Effector memory CD4-positive, alpha-beta T cell (primary cell): ENCODE results near the gene GSTM1.

Source experiments
- DNase-seq, 3 donors: peaks; one replicate each; pipeline ENCODE4 v3.0.0-alpha.2; 2020
- H3K27ac ChIP-seq: 2 replicates; pipeline ENCODE4 v1.7.0; 2013; ENCODE audit warnings: mild to moderate bottlenecking, low read length, moderate library complexity; ENCODE audit not compliant: insufficient read depth, poor library complexity, severe bottlenecking
- H3K27me3 ChIP-seq: replicated peaks from 2 replicates; pipeline ENCODE4 v1.7.0; 2013; ENCODE audit warnings: mild to moderate bottlenecking, low read length; ENCODE audit not compliant: insufficient read depth, control insufficient read depth, poor library complexity, severe bottlenecking
- H3K36me3 ChIP-seq: 2 replicates; pipeline ENCODE4 v1.7.0; 2013; ENCODE audit warnings: mild to moderate bottlenecking, low read length, moderate library complexity; ENCODE audit not compliant: control insufficient read depth, insufficient read depth
- H3K4me1 ChIP-seq: 2 replicates; pipeline ENCODE4 v1.7.0; 2013; ENCODE audit warnings: low read length, mild to moderate bottlenecking; ENCODE audit not compliant: control insufficient read depth, insufficient read depth, poor library complexity, severe bottlenecking
- H3K4me3 ChIP-seq: 2 replicates; pipeline ENCODE4 v1.7.0; 2013; ENCODE audit warnings: low read length, low read depth, mild to moderate bottlenecking; ENCODE audit not compliant: insufficient read depth, poor library complexity, severe bottlenecking
- H3K9me3 ChIP-seq: 2 replicates; pipeline ENCODE4 v1.7.0; 2013; ENCODE audit warnings: mild to moderate bottlenecking, low read length, moderate library complexity; ENCODE audit not compliant: control insufficient read depth

GSTM1 gene

DNA sequence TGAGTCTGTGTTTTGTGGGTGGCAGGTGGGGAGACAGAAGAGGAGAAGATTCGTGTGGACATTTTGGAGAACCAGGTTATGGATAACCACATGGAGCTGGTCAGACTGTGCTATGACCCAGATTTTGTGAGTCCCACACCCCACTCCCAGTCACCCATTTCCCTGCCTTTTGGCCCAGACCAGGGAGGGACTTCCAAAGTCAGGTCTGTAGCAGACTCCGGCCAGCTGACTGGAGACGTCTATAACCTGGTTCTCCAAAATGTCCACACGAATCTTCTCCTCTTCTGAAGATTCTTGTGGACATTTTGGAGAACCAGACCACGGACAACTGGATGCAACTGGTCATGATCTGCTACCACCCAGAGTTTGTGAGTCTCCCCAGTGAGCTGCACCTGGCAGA, 26.0 kb downstream of the GSTM1 start:
- Histone ChIP-seq H3K9me3 (no peaks in the 10 kb centered on the region), H3K4me3 (no peak overlapping the region), H3K27ac (no peak overlapping the region), H3K4me1 (no peaks in the 10 kb centered on the region), H3K36me3 (no peaks in the 10 kb centered on the region), H3K27me3 (no peaks in the 10 kb centered on the region)
- no peak for DNase-seq

- H3K27ac ChIP-seq: no peak overlapping the region
- no peak overlapping the region for H3K4me3 ChIP-seq
- H3K27me3 ChIP-seq: no peaks in the 10 kb centered on the region
- no peaks in the 10 kb centered on the region for H3K36me3 ChIP-seq
- DNase-seq: no peak
- H3K9me3 ChIP-seq: no peaks in the 10 kb centered on the region
- no peaks in the 10 kb centered on the region for H3K4me1 ChIP-seq
Observed at GRCh38 chr1:109714661-109715372, 27.2 kb downstream of the GSTM1 start.

DNA sequence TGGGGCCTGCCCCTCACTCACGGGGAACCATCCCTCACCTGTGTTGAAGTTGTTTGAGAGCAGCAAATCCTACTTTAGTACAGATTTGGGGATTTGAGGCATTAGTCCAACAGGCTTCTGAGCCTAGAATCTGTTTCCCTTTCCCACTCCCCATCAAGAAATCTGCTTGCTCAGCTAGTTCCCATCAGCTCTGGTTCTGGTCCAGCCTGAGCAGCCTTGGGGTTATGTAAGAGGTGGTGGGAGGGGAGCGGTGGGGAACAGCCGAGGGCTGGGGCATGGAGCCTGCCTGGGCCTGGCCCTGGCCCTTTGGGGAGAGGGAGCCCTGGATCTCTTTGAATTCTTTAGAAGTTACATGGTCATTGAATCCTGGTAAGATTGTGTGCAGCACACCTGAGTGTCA, 28.5 kb downstream of the GSTM1 start:
- no peak for DNase-seq
- Histone ChIP-seq H3K4me3 (no peak overlapping the region), H3K36me3 (no peaks in the 10 kb centered on the region), H3K27ac (no peak overlapping the region), H3K4me1 (no peaks in the 10 kb centered on the region), H3K9me3 (no peaks in the 10 kb centered on the region), H3K27me3 (no peaks in the 10 kb centered on the region)

DNA sequence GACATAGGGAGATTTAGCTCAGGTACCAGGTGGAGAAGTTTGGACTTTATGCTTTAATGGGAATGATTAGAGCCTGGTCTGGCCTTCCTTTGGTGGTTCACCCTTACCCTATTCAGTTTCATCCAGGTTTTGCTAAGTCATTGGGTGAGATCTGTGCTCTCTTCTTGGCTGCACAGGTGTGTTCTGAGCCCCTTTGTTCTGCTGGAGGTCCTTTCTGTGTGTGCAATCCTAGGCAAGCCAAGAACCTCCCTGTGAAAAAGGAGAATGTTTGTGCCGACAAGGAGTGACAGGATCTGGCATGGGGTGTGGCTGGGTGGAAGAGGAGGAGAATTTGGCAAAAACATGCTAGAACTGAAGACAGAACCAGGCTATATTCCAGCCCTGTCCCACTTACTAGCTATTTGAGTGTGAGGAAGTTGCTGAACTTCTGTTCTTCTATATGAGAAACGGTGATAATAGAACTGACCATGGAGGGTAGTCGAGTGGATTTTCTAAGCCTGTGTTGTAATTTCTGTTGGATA, 29.0 kb downstream of the GSTM1 start:
- H3K27me3 ChIP-seq: no peaks in the 10 kb centered on the region
- H3K9me3 ChIP-seq: no peaks in the 10 kb centered on the region
- H3K4me3 ChIP-seq: no peak overlapping the region
- no peak overlapping the region for H3K27ac ChIP-seq
- no peaks in the 10 kb centered on the region for H3K4me1 ChIP-seq
- no peak for DNase-seq
- no peaks in the 10 kb centered on the region for H3K36me3 ChIP-seq

DNA sequence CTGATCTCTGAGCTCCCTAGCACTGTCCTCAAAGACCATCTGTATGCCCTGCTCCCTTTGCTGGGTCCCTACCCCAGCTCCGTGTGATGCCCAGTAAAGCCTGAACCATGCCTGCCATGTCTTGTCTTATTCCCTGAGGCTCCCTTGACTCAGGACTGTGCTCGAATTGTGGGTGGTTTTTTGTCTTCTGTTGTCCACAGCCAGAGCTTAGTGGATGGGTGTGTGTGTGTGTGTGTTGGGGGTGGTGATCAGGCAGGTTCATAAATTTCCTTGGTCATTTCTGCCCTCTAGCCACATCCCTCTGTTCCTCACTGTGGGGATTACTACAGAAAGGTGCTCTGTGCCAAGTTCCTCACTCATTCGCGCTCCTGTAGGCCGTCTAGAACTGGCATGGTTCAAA, 30.1 kb downstream of the GSTM1 start:
- Histone ChIP-seq H3K9me3 (no peaks in the 10 kb centered on the region), H3K27me3 (no peaks in the 10 kb centered on the region), H3K4me3 (no peak overlapping the region), H3K36me3 (no peaks in the 10 kb centered on the region), H3K27ac (no peak overlapping the region), H3K4me1 (no peaks in the 10 kb centered on the region)
- no peak for DNase-seq

- Histone ChIP-seq H3K36me3 (no peaks in the 10 kb centered on the region), H3K4me3 (no peak overlapping the region), H3K9me3 (no peaks in the 10 kb centered on the region), H3K4me1 (no peaks in the 10 kb centered on the region), H3K27ac (no peak overlapping the region), H3K27me3 (no peaks in the 10 kb centered on the region)
- no peak for DNase-seq
Observed at GRCh38 chr1:109718495-109718894, 30.9 kb downstream of the GSTM1 start.

DNA sequence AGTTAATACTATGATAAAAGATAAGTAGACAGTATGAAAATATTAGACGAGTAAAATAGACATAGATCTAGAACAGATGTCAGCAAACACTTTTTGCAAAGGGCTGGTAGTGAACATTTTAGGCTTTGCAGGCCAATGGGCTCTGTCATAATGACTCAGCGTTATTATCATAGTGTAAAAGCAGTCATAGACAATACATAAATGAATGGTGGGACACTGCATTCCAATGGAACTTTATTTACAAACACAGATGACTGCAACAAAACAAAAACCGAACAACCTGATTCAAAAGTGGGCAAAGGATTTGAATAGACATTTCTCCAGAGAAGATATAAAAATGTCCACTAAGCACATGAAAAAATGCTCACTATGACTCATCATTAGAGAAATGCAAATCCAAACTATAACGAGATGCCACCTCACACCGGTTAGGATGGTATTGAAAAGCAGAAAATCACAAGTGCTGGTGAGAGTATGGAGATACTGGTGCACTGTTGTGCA, 31.8 kb downstream of the GSTM1 start:
- no peaks in the 10 kb centered on the region for H3K27me3 ChIP-seq
- DNase-seq: no peak
- no peaks in the 10 kb centered on the region for H3K36me3 ChIP-seq
- H3K4me1 ChIP-seq: no peaks in the 10 kb centered on the region
- H3K4me3 ChIP-seq: no peak overlapping the region
- H3K27ac ChIP-seq: no peak overlapping the region
- no peaks in the 10 kb centered on the region for H3K9me3 ChIP-seq

DNA sequence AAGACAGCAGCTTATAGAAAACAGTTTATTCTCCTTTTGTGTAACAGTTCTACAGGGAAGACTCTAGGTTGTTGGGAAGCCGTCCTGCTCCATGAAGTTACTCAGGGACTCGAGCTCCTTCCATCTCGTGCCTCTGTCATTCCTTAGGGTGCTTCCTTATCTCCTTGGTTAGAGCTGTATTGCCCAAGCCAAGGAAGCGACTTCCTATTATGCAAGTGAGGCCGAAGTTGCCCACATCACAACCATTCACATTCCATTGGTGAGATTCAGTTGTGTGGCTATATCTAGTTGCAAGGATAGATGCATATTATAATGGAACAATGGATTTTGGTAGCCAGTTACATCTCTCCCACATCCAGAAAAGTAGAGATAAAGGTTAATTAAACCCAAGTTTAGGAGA, 33.4 kb downstream of the GSTM1 start:
- no peaks in the 10 kb centered on the region for H3K36me3 ChIP-seq
- no peak overlapping the region for H3K4me3 ChIP-seq
- H3K4me1 ChIP-seq: no peaks in the 10 kb centered on the region
- DNase-seq: no peak
- H3K27ac ChIP-seq: no peak overlapping the region
- no peaks in the 10 kb centered on the region for H3K27me3 ChIP-seq
- no peaks in the 10 kb centered on the region for H3K9me3 ChIP-seq

DNA sequence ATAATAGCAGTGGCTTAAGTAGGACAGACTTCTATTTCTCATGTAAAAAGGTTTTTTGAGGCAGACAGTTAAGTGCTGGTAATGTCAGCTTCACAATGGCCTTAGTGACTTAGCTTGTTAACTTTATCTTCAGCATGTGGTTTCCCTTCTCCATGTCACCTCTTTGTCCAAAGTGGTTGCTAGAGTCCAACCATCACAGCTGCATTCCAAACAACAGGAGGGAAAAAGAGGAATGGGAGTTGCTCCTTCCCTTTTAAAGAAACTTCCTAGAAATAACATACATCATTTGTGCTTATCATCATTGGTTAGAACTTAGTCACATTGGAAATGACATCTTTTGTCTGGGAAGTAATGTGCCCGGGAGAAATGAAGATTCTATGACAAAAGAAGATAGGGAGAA, 34.4 kb downstream of the GSTM1 start:
- Histone ChIP-seq H3K4me3 (no peak overlapping the region), H3K27me3 (no peaks in the 10 kb centered on the region), H3K36me3 (no peaks in the 10 kb centered on the region), H3K27ac (no peak overlapping the region), H3K9me3 (no peaks in the 10 kb centered on the region), H3K4me1 (no peaks in the 10 kb centered on the region)
- DNase-seq: no peak

- DNase-seq: no peak
- no peaks in the 10 kb centered on the region for H3K9me3 ChIP-seq
- H3K4me1 ChIP-seq: no peaks in the 10 kb centered on the region
- H3K4me3 ChIP-seq: no peak overlapping the region
- no peaks in the 10 kb centered on the region for H3K36me3 ChIP-seq
- H3K27me3 ChIP-seq: no peaks in the 10 kb centered on the region
- no peak overlapping the region for H3K27ac ChIP-seq
Observed at GRCh38 chr1:109722908-109723691, 35.5 kb downstream of the GSTM1 start.
